ENCODE measurements around the gene GPSM3. TPM values are rescaled to one million over a fixed set of nuclear protein-coding genes. Genes with fewer than 3 reads are reported as not detected.

GPSM3 gene
- total RNA-seq, 4 donors from 2014 or later: 5.7 to 17.4 (median 8.6) TPM

GRCh38 chr6:32226434-32226833 lies 34.0 kb upstream of the GPSM3 start:
- WGBS: 87% methylated on average over 7 of the region's 7 CpGs
- no peak for TF ChIP-seq POLR2A (IDR thresholded peaks at IDR 0.05; ENCODE audit: low read depth)
- TF ChIP-seq EP300 (IDR thresholded peaks at IDR 0.05): no peak
- no peak for TF ChIP-seq POLR2AphosphoS5 (IDR thresholded peaks at IDR 0.05)
- no peak for TF ChIP-seq CTCF (IDR thresholded peaks at IDR 0.05)
- no peak for DNase-seq (ENCODE audit: extremely low spot score)
- H3K27ac ChIP-seq (replicated peaks in 1 of 4): no peak overlapping the region
- no peaks in the 10 kb centered on the region for H3K27me3 ChIP-seq
- no peak overlapping the region for H3K4me3 ChIP-seq
- H3K36me3 ChIP-seq: peaks cover 0 to 9% (median 0%) of the 10 kb centered on the region in 4 donors
- intact Hi-C loops (cut with DNase I): no loop called here
- H3K9me3 ChIP-seq: no peaks in the 10 kb centered on the region
- H3K4me1 ChIP-seq: peaks cover 0 to 3% (median 0%) of the 10 kb centered on the region in 4 donors

- Histone ChIP-seq H3K36me3 (peaks cover 0 to 26% (median 0%) of the 10 kb centered on the region in 4 donors), H3K27ac (replicated peaks in 1 of 4) (peak overlapping the region in 1 of 4 donors; percentile 60), H3K4me1 (peaks cover 0 to 3% (median 0%) of the 10 kb centered on the region in 4 donors), H3K9me3 (no peaks in the 10 kb centered on the region), H3K27me3 (no peaks in the 10 kb centered on the region), H3K4me3 (no peak overlapping the region)
- WGBS: 83% methylated on average over 2 of the region's 2 CpGs
- no peak for DNase-seq (ENCODE audit: extremely low spot score)
- intact Hi-C loops (cut with DNase I): no loop called here
- TF ChIP-seq EP300 (IDR thresholded peaks at IDR 0.05) (no peak), POLR2AphosphoS5 (IDR thresholded peaks at IDR 0.05) (no peak), POLR2A (IDR thresholded peaks at IDR 0.05; ENCODE audit: low read depth) (no peak)
These were observed 32.3 kb upstream of the GPSM3 start for GRCh38 chr6:32224696-32225095.

- 43% methylated on average over 20 of the region's 20 CpGs for WGBS
- intact Hi-C loops (cut with DNase I): no loop called here
- no peaks in the 10 kb centered on the region for H3K27me3 ChIP-seq
- peak within 1 kb of the TSS; percentile 15 to 45 (median 22) for H3K4me3 ChIP-seq
- no peaks in the 10 kb centered on the region for H3K9me3 ChIP-seq
- peak within 1 kb of the TSS; percentile 28 to 60 (median 48) for H3K27ac ChIP-seq (replicated peaks in 1 of 4)
- DNase-seq (ENCODE audit: extremely low spot score): no peak
- H3K4me1 ChIP-seq: peaks cover 0 to 3% (median 0%) of the 10 kb centered on the region in 4 donors
- TF ChIP-seq EP300 (IDR thresholded peaks at IDR 0.05): no peak
- peak; percentile 21 to 59 for TF ChIP-seq POLR2AphosphoS5 (IDR thresholded peaks at IDR 0.05)
- TF ChIP-seq CTCF (IDR thresholded peaks at IDR 0.05): no peak
- peaks cover 0 to 37% (median 0%) of the 10 kb centered on the region in 4 donors for H3K36me3 ChIP-seq
These were observed 31.1 kb upstream of the GPSM3 start, which contains the start of gene NOTCH4 for GRCh38 chr6:32223258-32224235. Gene NOTCH4, minus strand, starts transcription at chr6:32224067. Its CDS starts 139 bp downstream, at chr6:32223928.

- no peak for DNase-seq (ENCODE audit: extremely low spot score)
- peak overlapping the region in 3 of 4 donors; percentile 15 to 53 (median 43) for H3K27ac ChIP-seq (replicated peaks in 1 of 4)
- peak overlapping the region; percentile 15 to 45 (median 22) for H3K4me3 ChIP-seq
- intact Hi-C loops (cut with DNase I): no loop called here
- WGBS: 74% methylated on average over 8 of the region's 8 CpGs
- no peaks in the 10 kb centered on the region for H3K27me3 ChIP-seq
- no peaks in the 10 kb centered on the region for H3K9me3 ChIP-seq
- TF ChIP-seq POLR2A (IDR thresholded peaks at IDR 0.05; ENCODE audit: low read depth): no peak
- no peak for TF ChIP-seq POLR2AphosphoS5 (IDR thresholded peaks at IDR 0.05)
- peaks cover 0 to 47% (median 0%) of the 10 kb centered on the region in 4 donors for H3K36me3 ChIP-seq
- peaks cover 0 to 3% (median 0%) of the 10 kb centered on the region in 4 donors for H3K4me1 ChIP-seq
These were observed 30.1 kb upstream of the GPSM3 start for GRCh38 chr6:32222333-32223230.

GRCh38 chr6:32220021-32220420 lies 27.6 kb upstream of the GPSM3 start:
- intact Hi-C loops (cut with DNase I): no loop called here
- Histone ChIP-seq H3K4me3 (no peak overlapping the region), H3K27me3 (no peaks in the 10 kb centered on the region), H3K36me3 (peaks cover 0 to 66% (median 0%) of the 10 kb centered on the region in 4 donors), H3K9me3 (no peaks in the 10 kb centered on the region), H3K27ac (replicated peaks in 1 of 4) (no peak overlapping the region), H3K4me1 (peaks cover 0 to 3% (median 0%) of the 10 kb centered on the region in 4 donors)
- no peak for TF ChIP-seq EP300 (IDR thresholded peaks at IDR 0.05)
- TF ChIP-seq POLR2A (IDR thresholded peaks at IDR 0.05; ENCODE audit: low read depth): no peak
- no peak for TF ChIP-seq POLR2AphosphoS5 (IDR thresholded peaks at IDR 0.05)
- no peak for TF ChIP-seq CTCF (IDR thresholded peaks at IDR 0.05)
- WGBS: 58% methylated on average over 4 of the region's 4 CpGs
- no peak for DNase-seq (ENCODE audit: extremely low spot score)
